DOHH2 (cell line): Measurements from ENCODE around the gene CACNA1D.

Experiments used
- EZH2phosphoT487 ChIP-seq: fragments of 200-600 bp; sonication (generic); IDR thresholded peaks from 2 replicates; pipeline ENCODE4 v1.6.1; 2017; ENCODE audit warnings: borderline replicate concordance, mild to moderate bottlenecking, antibody characterized with exemption, low read length, moderate library complexity, mixed read lengths
- TF ChIP-seq, protein P1 (sequence below): fragments of 200-600 bp; sonication (generic); IDR thresholded peaks from one replicate; pipeline ENCODE4 v1.5.1; 2014; ENCODE audit warnings: antibody characterized with exemption, mild to moderate bottlenecking, low read depth, low read length; ENCODE audit not compliant: poor library complexity, severe bottlenecking

DNA sequence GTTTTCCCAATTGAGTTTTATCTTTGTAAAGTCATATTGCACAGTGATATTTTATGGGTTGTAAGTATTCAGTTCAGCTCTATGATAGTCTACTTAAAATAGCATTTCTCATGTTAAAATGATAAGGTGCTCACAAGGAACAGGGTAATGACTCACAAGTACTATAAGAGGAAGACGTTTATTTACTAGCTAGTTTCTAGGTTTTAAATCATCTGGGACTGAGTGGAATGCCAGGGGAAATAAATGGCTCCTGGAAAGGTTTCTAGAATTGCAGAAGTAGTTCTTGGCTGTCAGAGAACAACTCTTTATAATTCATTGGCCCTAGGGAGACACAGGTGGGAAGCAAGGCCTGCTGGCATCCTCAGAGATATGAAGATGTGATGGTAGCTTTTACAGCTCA lies 239.0 kb downstream of the CACNA1D start:
- TF ChIP-seq, protein P1, sequence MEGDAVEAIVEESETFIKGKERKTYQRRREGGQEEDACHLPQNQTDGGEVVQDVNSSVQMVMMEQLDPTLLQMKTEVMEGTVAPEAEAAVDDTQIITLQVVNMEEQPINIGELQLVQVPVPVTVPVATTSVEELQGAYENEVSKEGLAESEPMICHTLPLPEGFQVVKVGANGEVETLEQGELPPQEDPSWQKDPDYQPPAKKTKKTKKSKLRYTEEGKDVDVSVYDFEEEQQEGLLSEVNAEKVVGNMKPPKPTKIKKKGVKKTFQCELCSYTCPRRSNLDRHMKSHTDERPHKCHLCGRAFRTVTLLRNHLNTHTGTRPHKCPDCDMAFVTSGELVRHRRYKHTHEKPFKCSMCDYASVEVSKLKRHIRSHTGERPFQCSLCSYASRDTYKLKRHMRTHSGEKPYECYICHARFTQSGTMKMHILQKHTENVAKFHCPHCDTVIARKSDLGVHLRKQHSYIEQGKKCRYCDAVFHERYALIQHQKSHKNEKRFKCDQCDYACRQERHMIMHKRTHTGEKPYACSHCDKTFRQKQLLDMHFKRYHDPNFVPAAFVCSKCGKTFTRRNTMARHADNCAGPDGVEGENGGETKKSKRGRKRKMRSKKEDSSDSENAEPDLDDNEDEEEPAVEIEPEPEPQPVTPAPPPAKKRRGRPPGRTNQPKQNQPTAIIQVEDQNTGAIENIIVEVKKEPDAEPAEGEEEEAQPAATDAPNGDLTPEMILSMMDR: no peak
- TF ChIP-seq EZH2phosphoT487: no peak
